ENCODE data around the gene ARHGAP10.

DNA sequence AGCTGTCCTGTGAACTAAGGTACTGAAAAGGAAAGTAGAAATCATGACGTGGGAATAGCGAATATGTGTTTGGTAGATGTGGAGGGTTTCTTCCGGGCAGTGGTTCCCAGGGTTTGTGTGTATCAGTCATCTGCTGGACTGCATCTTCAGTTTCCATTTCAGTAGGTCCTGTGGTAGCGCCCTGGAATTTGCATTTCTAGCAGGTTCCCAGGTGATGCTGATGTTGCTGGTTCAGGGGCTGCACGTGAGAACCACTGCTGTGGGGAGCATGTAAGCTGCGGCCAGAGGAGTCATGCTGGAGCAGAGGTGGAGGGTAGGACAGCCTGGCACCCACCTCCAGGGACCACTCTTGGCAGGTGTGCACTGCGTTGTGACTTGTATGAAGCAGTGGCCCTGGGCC is 47.1 kb downstream of the ARHGAP10 start:
- TF ChIP-seq POLR2AphosphoS5 (IDR thresholded peaks at IDR 0.05; ENCODE audit: borderline replicate concordance, low read depth, low read length) = no peak
- TF ChIP-seq EZH2 (IDR thresholded peaks at IDR 0.05) = no peak
- no peak for TF ChIP-seq FOXP2 (optimal IDR thresholded peaks at IDR 0.05; ENCODE audit: control extremely low read depth, extremely low read length, insufficient read depth)
